Astrocyte of the spinal cord (primary cell): ENCODE results near the gene SLC2A2.

Source experiments
- DNase-seq: peaks from one replicate; pipeline ENCODE4 v3.0.0; 2011; ENCODE audit warnings: low read depth, low spot score
- H3K4me3 ChIP-seq: 2 replicates; pipeline ENCODE4 v1.5.1; 2011; ENCODE audit warnings: low read depth, mild to moderate bottlenecking, low read length, moderate library complexity
- CTCF ChIP-seq: IDR thresholded peaks from 2 replicates; pipeline ENCODE4 v1.5.1; 2012; ENCODE audit warnings: low read depth, mild to moderate bottlenecking, low read length, inconsistent platforms
- in situ Hi-C: cut with HindIII; loops from 2 replicates; pipeline ENCODE4 v1.10.0; 2017; ENCODE audit warnings: low sequenced_read_pairs

Gene SLC2A2

GRCh38 chr3:171055336-171056178 is 29.0 kb upstream of the SLC2A2 start:
- in situ Hi-C loops: no loop called here
- peak; percentile 68 for DNase-seq
- no peak overlapping the region for H3K4me3 ChIP-seq
- TF ChIP-seq CTCF: no peak

DNA sequence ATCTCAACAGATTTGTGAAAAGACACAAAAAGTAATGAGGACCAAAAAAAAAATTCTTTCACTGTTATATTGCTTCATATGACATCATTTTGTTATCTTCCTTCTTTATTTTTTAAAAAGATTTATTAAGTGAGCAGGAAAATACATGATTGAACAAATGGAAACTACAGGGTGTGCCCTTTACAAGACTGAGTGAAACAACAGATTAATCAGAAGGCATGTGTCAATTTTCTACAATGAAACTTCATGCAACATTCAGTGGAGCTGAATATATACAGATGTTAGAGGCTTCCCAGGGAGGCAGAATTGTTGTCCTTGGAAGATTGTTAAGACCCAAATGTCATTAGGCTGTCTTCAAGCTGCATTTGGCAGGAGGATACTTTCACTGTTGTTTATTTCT is 28.4 kb upstream of the SLC2A2 start:
- DNase-seq: peak; percentile 18
- TF ChIP-seq CTCF: no peak
- H3K4me3 ChIP-seq: no peak overlapping the region
- in situ Hi-C loops: no loop called here

DNA sequence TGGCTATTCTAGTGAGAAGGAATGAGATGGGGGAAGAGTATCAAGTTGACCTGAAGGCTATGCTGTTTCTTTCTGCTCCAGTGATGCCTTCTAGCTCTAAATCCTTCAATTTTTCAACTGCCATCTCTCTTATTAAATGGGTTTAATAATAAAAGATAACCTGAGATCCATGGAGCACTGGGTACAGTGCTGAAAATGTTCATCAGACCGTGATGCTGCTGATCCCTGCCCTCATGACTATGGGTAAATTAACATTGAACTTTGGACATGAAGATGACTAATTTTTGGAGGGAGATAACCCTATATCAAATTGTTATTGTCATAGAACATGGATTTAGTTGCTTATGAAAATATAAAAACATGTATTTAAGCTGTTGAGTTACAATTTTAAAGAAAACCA is 27.7 kb upstream of the SLC2A2 start:
- DNase-seq: no peak
- no peak overlapping the region for H3K4me3 ChIP-seq
- in situ Hi-C loops: no loop called here
- TF ChIP-seq CTCF: no peak

DNA sequence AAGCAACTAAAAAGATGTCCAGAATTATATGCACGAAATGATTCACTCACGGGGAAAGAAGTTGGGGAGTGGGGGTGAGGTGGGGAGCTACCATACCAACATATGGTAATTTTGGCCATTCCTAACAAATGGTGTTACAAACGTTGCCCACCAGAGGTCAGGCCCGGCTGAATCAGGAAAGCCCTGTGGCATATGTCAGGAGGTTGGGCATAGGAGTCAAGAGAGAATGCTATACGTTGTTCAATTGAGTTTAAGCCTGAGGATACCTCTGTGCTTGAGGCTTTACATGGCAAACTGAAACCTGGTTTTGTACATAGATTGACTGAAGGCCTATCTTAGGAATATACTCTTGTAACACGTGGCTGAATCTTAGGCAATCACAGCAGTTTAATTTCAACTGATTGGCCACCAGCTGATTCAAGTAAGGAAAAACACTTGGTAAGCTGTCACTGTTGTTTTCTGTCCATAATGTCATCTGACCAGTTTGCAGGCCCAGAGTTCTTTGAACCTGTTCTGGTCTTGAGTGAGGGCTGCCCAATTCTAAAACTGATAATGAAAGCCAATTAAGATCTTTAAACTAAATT is 23.4 kb upstream of the SLC2A2 start:
- peak; percentile 64 for TF ChIP-seq CTCF
- DNase-seq: peak; percentile 50
- in situ Hi-C loops: no loop called here
- no peak overlapping the region for H3K4me3 ChIP-seq

- no peak for DNase-seq
- H3K4me3 ChIP-seq: no peak overlapping the region
- TF ChIP-seq CTCF: no peak
- in situ Hi-C loops: no loop called here
These were observed 20.2 kb upstream of the SLC2A2 start for GRCh38 chr3:171046760-171047159.

GRCh38 chr3:171044835-171045793 is 18.6 kb upstream of the SLC2A2 start:
- no peak for TF ChIP-seq CTCF
- in situ Hi-C loops: no loop called here
- H3K4me3 ChIP-seq: no peak overlapping the region
- peak; percentile 74 for DNase-seq
